ENCODE data around the gene VPS52.

Gene VPS52

GRCh38 chr6:33271468-33272274 is at the start of gene VPS52, which contains the start of gene RPS18:
VPS52 (minus strand) TSS chr6:33271876; CDS start chr6:33271675, 201 bp downstream.
RPS18 (plus strand) TSS chr6:33272075; CDS start chr6:33272120, 45 bp downstream.
- DNase-seq, result peak; percentile 99

GRCh38 chr6:33321227-33321626 is 49.6 kb upstream of the VPS52 start:
- no peak for DNase-seq

- DNase-seq, result no peak
These were observed 48.9 kb upstream of the VPS52 start for GRCh38 chr6:33320315-33321181.

- DNase-seq, result no peak
These were observed 48.3 kb upstream of the VPS52 start for GRCh38 chr6:33319939-33320314.

- DNase-seq, result no peak
These were observed 46.9 kb upstream of the VPS52 start for GRCh38 chr6:33318426-33319073.

GRCh38 chr6:33317669-33318425 is 46.2 kb upstream of the VPS52 start, which contains the start of gene ZBTB22:
ZBTB22 (minus strand) TSS chr6:33317744; CDS start chr6:33316916, 828 bp downstream.
- DNase-seq, result peak; percentile 100

- no peak for DNase-seq
These were observed 45.7 kb upstream of the VPS52 start for GRCh38 chr6:33317419-33317668.

GRCh38 chr6:33316603-33317418 is 45.1 kb upstream of the VPS52 start:
- peak; percentile 41 for DNase-seq

- DNase-seq, result no peak
These were observed 44.3 kb upstream of the VPS52 start for GRCh38 chr6:33315793-33316602.

- no peak for DNase-seq
These were observed 43.5 kb upstream of the VPS52 start for GRCh38 chr6:33314943-33315792.

GRCh38 chr6:33314515-33314942 is 42.9 kb upstream of the VPS52 start:
- peak; percentile 83 for DNase-seq

GRCh38 chr6:33313709-33314514 is 42.2 kb upstream of the VPS52 start, which contains the start of gene TAPBP:
TAPBP (minus strand) TSS chr6:33314078; CDS start chr6:33314041, 37 bp downstream.
- DNase-seq, result peak; percentile 79

GRCh38 chr6:33313105-33313708 is 41.5 kb upstream of the VPS52 start:
- DNase-seq, result peak; percentile 77

GRCh38 chr6:33312361-33313104 is 40.9 kb upstream of the VPS52 start:
- DNase-seq, result peak; percentile 89

- no peak for DNase-seq
These were observed 34.7 kb upstream of the VPS52 start for GRCh38 chr6:33306356-33306755.

- DNase-seq, result no peak
These were observed 33.4 kb upstream of the VPS52 start for GRCh38 chr6:33305052-33305451.

- DNase-seq, result no peak
These were observed 32.5 kb upstream of the VPS52 start for GRCh38 chr6:33304216-33304615.

- no peak for DNase-seq
These were observed 30.2 kb upstream of the VPS52 start for GRCh38 chr6:33301877-33302276.
